HG03066 (cell line): ENCODE measurements around the gene CHCHD6.

Experiments used
- ATAC-seq: cut with Tn5 transposase; IDR thresholded peaks from one replicate; pipeline ENCODE4 v1.9.1; 2021; ENCODE audit warnings: low read depth; ENCODE audit not compliant: unreplicated experiment

The CHCHD6 gene, protein sequence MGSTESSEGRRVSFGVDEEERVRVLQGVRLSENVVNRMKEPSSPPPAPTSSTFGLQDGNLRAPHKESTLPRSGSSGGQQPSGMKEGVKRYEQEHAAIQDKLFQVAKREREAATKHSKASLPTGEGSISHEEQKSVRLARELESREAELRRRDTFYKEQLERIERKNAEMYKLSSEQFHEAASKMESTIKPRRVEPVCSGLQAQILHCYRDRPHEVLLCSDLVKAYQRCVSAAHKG

GRCh38 chr3:126703512-126704493 is at the start of gene CHCHD6:
Gene CHCHD6, plus strand, starts transcription at chr3:126704240. Its CDS starts 73 bp downstream, at chr3:126704313.
- peak; percentile 96 for ATAC-seq

DNA sequence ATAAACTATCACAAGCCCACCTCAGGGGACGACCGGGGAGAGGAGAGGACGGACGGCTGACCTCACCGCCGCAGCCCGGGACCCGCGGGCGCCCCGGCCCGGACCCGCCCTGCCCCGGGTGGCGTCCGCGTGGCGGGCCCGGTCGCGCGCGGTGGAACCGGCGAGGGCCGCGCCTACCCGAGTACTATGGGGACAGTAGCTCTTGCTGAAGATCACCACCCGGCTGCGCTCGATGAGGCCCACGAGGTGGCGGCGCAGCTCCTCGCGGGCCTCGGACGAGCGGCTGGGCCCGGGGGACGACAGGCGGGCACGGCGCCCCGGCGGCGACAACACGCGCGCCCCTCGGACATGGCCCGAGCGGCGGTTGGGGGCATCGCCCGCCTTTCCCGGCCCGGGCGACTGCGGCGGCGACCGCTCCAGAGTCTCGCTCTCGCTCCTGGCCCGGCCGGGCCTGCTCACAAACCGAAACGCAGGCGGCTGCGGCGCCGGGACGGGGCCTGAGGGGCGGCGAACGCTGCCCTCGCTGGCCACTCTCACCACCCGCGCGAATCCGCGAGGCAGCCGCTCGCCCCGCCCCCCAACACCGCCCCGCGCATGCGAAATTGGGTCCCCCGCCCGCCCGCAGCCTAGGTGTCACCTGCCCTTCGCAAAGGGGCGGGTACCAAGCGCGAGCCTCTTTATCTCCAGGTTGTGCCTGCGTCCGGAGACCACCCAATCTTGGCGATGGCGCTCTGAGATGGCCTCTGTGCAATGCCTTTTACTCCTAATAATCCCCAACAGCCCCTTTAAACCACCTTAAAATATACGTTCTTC is 49.3 kb upstream of the CHCHD6 start, which contains the start of gene TXNRD3:
TXNRD3 (minus strand) TSS at position 554 of the 813 bp plus-strand sequence.
- no peak for ATAC-seq

DNA sequence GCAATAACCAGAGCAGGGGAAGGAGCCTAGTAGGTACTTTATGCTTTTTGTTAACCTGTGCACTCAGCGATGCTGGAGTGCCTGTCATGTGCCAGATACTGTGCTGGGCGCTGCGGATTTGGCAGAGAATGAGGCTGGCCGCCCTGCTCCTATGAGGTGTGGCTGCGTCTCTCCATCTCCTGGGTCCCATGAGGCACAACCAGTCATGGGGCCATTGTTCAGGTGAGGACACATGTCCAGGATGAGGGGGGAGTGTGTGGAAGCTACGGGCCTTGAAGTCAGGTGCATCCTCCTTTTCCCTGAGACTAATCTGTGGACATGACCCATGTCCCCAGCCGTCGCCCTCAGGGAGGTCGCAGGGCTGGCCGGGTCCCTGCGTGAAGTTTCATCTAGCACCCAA is 48.2 kb upstream of the CHCHD6 start:
- ATAC-seq: no peak

DNA sequence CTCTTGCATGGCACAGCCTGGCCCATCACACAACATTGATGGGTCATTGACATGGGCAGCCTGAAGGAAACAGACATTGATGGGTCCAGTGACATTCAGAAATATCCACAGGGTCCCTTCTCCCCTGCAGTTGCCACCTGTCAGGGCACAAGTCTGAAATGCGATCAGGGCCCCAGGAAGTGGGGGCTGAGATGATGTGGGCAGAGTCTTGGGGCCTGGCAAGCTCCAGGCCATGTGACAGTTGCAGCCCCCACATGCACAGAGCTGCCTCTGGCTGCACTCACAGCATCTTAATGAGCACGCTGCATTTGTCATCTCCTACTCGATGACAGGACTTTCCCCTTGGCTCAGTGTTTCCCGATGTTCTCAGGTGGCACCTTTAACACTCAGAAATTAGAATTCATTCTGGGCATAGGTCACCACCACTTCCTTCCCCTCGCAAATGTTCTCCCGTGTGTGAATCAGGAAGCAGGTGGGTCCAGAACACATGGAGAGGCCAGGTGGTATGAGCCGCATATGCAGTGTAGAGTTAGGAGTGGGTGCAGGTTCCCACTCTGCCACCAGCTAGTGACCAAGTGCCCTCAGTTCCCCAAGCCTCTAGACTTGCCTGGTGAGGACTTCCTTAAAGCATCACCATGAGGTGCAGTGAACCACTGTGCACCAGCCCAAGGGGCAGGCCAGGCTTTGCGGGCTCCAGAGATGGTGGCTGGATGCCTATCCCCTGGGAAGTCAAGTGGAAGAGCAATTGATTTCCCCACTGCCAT is 47.5 kb upstream of the CHCHD6 start:
- no peak for ATAC-seq

GRCh38 chr3:126657901-126658300 is 46.1 kb upstream of the CHCHD6 start:
- no peak for ATAC-seq

DNA sequence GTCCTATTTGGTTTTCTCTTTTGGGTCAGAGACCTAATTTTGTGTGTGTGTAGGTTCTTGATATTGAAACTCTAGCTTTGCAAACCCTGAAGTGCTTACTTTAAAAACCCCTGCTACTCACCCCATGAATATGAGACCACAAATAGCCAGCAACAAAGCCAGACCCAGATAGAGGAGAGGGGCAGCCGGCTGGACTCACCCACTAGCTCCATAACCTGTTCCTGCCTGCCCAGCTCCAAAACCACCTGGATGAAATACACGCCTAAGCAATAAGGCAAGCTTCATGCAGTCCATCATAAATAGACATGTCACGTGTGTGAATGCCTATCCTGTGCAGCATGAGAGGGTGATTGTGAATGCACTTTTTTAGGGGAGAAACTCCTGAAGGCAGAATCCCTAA is 45.5 kb upstream of the CHCHD6 start:
- ATAC-seq: no peak

DNA sequence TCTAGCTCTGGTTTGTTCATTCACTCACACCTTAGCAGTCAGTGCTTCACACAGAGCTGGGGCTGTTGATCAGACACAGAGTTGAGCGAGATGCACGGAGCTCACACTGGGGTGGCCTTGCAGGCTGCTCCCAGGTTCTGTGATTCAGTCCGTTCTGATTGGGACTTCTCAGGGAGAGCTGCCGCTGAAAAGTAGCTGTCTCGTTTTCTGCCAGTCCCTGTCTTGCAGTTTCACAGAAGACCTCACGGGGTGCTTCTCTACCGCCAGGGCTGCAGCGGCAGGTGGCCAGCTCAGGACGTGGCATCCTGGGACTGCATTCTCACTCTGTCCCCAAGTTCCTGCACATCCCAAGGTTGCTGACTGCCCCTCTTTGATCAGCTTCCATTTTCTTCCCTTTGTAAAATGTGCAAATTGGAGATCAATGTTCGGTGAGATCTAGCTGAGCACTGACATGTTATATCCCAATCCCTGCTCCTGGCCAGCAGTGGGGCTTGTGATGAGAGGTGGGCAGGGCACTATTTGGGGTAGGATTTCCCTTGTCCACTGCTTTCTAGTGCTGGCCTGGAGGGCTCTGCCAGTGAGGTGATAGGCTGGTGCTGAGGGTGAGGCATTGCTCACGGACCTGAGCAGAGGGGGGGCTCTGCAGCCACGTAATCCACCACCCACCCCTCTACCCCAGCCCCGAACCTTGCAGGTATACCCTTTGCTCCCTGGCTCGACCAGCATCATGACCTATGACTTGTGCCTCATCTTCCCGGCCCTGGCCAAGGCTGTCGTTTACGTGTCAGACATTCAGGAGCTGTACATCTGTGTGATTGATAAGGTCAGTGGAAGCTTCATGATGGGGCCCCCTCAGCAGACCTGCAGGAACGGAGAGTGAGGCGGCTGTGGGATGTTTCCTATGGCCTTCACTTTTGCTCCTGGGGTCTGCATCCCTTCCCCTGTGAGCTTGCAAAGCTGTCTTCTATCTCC is 43.8 kb upstream of the CHCHD6 start:
- ATAC-seq: no peak

DNA sequence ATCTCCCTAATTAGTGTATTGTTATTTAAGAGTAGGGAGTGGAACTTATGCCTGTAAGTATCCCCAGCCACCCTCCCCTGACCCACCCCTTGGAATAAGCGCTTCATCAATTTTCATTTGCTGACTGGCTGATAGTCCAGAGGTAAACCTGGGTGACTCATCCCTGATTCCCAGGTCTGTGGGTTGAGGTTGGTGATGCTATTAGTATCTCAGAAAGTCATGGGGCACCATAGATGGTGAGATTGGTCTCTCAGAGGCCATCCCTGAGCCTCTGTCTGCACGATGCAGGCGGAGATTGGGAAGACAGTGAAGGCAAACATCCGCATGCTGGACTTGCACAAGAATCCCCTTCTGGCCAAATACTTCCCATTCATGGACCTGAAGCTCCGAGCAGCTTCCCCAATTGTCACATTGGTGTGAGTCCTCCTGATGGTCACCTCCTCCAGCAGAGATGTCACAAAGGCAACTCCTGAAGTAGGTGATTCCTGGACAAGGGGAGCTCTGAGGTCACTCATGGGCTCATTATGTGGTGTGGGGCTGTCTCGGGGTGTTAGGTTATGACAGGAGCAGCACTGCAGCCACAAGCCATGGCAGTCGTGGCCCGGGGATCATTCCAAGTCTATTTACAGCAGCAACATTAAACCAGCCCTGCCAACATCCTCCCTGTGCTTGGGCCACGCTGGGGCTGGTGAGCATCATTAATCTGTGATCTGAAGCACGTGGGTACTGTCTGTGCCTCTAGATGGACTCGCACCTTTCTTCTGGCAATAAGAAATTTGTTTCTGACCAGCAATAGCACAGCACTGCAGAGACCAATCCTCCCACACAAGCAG is 42.3 kb upstream of the CHCHD6 start:
- ATAC-seq: no peak

- ATAC-seq: no peak
Observed at GRCh38 chr3:126663257-126663656, 40.8 kb upstream of the CHCHD6 start.

GRCh38 chr3:126663750-126664149 is 40.3 kb upstream of the CHCHD6 start:
- no peak for ATAC-seq

GRCh38 chr3:126664591-126665214 is 39.3 kb upstream of the CHCHD6 start:
- no peak for ATAC-seq

DNA sequence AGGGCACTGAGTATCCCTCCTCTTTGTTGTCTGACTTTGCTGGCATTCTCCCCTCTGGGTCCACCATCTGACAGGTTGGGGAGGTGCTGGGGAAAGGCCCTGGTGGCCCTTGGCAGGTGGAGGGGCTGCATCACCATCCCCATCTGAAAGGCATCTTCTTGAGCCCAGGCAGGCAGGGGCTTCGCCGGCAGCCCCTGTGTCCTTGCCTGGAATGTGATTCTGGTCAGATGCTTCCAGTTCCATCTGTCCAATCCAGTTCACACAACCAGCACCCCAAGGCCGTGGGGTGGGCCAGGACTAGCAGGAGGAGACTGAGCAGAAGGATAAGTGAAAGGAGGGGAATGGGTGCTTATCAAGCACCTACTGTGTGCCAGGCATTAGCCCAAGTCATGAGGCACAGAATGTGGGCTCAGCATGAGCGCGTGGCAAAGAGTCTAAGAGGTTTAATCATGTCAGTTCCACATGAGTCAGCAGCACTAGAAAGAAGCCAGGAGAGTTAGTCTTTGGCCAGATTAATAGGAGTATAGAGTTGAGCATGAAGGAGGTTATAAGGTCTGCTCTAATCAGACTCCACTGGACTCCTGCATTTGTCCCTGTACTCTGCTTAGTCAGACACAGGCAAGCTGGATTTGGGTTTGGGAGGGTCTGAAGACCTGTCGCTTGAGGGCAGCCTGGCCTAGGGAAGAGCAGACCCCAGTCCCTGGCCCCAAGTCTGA is 38.7 kb upstream of the CHCHD6 start:
- no peak for ATAC-seq

DNA sequence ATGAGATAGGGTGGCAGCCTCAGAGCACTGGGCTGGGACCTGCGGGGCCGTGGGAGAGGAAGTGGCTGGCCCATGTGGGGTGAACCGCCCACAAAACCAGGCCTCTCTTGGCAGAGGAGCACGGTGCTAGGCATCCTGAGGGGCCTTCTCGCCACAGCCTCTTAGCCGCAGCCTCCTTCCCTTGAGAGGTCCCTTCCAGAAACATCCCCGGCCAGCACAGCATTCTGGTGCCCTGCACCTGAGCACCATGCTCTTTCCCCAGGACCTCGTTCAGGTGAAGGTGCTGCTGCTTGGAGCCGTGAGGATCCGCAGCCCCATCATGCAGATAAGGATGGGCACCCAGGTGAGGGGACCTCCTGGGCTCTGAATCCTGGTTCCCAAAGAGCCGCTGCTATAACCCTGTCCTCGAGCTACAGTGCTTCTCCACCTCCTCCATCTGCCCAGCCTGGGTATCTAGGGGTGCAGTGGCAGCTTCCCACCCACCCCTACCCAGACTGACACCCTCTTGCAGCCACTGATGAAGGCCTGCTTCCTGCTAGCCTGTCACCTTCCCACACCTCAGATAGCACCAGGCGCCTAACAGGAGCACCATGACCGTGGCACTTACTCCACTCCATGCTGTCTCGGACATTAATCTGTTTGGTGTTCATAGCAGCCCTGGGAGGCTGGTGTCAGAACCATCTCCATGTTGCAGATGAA is 37.9 kb upstream of the CHCHD6 start:
- ATAC-seq: no peak

GRCh38 chr3:126666658-126667528 is 37.1 kb upstream of the CHCHD6 start:
- ATAC-seq: no peak

- no peak for ATAC-seq
Observed at GRCh38 chr3:126667631-126668449, 36.2 kb upstream of the CHCHD6 start.
